Measurements from ENCODE around the gene RPS6KB2.
"Not testable (repeated sequence)": the region's sequence is repeated elsewhere in the genome, so short reads cannot be mapped to it uniquely, and the experiment has no call there.

The RPS6KB2 gene

DNA sequence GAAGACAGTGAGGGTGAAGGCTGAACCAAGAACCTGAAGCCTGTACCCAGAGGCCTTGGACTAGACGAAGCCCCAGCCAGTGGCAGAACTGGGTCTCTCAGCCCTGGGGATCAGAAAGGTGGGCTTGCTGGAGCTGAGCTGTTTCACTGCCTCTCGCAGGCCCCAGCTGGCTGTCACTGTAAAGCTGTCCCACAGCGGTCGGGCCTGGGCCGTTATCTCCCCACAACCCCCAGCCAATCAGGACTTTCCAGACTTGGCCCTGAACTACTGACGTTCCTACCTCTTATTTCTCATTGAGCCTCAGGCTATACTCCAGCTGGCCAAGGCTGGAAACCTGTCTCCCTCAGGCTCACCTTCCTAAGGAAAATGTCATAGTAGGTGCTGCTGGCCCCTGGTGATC, 30.8 kb upstream of the RPS6KB2 start:
- Histone ChIP-seq H3K27me3 (ENCODE audit: control insufficient read depth in 5 of 5, insufficient read depth in 4 of 5, low read length in 5 of 5) (no peaks in the 10 kb centered on the region), H3K9me3 (ENCODE audit: control insufficient read depth in 5 of 5, low read length in 5 of 5) (no peaks in the 10 kb centered on the region), H3K4me3 (ENCODE audit: low read depth in 1 of 5, low read length in 5 of 5) (no peak overlapping the region), H3K36me3 (ENCODE audit: control insufficient read depth in 5 of 5, insufficient read depth in 5 of 5, low read length in 5 of 5) (peaks cover 0 to 51% (median 30%) of the 10 kb centered on the region in 5 donors), H3K4me1 (ENCODE audit: control insufficient read depth in 5 of 5, insufficient read depth in 5 of 5, low read length in 5 of 5) (peaks cover 10 to 59% (median 54%) of the 10 kb centered on the region in 5 donors), H3K27ac (ENCODE audit: low read depth, low read length) (no peak overlapping the region), H3K9ac (ENCODE audit: low read length in 5 of 5) (peak overlapping the region in 1 of 5 donors; percentile 45)

DNA sequence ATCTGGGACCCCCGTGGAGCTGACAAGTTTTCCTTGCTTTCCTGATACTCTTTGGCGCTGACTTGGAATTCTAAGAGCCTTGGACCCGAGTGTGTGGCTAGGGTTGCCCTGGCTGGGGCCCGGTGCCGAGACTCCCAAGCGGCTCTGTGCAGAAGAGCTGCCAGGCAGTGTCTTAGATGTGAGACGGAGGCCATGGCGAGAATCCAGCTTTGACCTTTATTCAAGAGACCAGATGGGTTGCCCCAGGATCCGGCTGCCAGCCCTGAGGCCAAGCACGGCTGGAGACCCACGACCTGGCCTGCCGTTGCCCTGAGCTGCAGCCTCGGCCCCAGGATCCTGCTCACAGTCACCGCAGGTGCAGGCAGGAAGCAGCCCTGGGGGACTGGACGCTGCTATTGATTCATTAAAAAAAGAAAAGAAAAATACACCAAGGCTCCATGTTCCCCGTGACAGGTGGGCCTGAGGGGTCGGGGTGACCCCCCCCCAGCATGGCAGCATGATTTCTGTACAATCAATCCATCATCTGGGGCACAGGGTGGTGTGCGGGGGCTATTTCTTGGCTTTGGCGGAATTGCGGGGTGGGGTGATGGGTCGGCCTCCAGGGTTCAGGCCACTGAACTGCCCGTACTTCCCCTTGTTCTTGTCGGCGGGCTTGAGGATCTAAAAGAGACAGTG, 30.2 kb upstream of the RPS6KB2 start:
- H3K4me3 ChIP-seq (ENCODE audit: low read depth in 1 of 5, low read length in 5 of 5): no peak overlapping the region
- H3K27me3 ChIP-seq (ENCODE audit: control insufficient read depth in 5 of 5, insufficient read depth in 4 of 5, low read length in 5 of 5): no peaks in the 10 kb centered on the region
- no peaks in the 10 kb centered on the region for H3K9me3 ChIP-seq (ENCODE audit: control insufficient read depth in 5 of 5, low read length in 5 of 5)
- H3K4me1 ChIP-seq (ENCODE audit: control insufficient read depth in 5 of 5, insufficient read depth in 5 of 5, low read length in 5 of 5): peaks cover 10 to 57% (median 52%) of the 10 kb centered on the region in 5 donors
- H3K27ac ChIP-seq (ENCODE audit: low read depth, low read length): no peak overlapping the region
- H3K9ac ChIP-seq (ENCODE audit: low read length in 5 of 5): peak overlapping the region in 1 of 5 donors; percentile 2
- peaks cover 0 to 51% (median 30%) of the 10 kb centered on the region in 5 donors for H3K36me3 ChIP-seq (ENCODE audit: control insufficient read depth in 5 of 5, insufficient read depth in 5 of 5, low read length in 5 of 5)

DNA sequence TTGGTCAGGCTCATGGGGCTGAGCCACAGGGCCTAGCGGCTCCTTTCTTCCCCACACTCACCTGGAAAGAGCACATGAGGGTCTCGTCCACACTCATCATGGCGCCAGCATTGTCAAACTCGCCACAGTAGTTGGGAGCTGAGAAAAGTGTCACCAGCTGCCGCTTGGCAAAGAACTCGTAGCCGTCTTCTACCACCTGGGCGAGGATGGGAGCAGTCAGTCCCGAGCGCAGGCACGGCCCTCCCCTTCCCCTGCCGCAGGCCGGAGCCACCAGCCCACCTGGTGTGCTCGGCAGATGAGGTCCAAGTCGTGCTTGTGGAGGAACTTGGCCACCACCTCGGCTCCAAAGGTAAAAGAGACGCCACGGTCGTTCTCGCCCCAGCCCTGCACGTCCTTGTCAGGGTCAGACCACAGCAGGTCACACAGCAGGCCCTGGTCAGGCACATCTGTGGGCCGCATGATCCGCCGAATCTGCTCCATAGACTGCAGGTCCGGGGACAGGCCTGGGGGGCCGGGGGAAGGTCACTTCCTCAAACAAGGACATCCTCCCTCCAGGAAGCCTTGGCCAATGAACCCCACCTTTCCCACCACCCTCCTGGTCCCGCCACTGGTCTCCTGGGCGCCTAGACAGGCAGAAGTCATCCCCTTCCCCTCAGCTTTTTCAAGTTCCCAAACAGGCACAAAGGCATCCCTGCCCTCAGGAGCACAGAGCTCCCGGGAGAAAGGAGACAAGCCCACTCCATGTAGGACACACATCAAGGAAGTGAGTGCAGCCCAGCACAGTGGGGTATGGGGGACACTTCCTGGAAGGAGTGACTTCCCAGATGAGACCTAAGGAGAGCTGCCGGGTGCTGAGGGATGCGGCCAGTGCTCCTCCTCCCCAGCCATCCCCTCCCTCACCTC, 29.4 kb upstream of the RPS6KB2 start:
- Histone ChIP-seq H3K9me3 (ENCODE audit: control insufficient read depth in 5 of 5, low read length in 5 of 5) (no peaks in the 10 kb centered on the region), H3K4me1 (ENCODE audit: control insufficient read depth in 5 of 5, insufficient read depth in 5 of 5, low read length in 5 of 5) (peaks cover 9 to 54% (median 52%) of the 10 kb centered on the region in 5 donors), H3K27ac (ENCODE audit: low read depth, low read length) (no peak overlapping the region), H3K27me3 (ENCODE audit: control insufficient read depth in 5 of 5, insufficient read depth in 4 of 5, low read length in 5 of 5) (no peaks in the 10 kb centered on the region), H3K9ac (ENCODE audit: low read length in 5 of 5) (no peak overlapping the region), H3K36me3 (ENCODE audit: control insufficient read depth in 5 of 5, insufficient read depth in 5 of 5, low read length in 5 of 5) (peaks cover 0 to 48% (median 30%) of the 10 kb centered on the region in 5 donors), H3K4me3 (ENCODE audit: low read depth in 1 of 5, low read length in 5 of 5) (no peak overlapping the region)

DNA sequence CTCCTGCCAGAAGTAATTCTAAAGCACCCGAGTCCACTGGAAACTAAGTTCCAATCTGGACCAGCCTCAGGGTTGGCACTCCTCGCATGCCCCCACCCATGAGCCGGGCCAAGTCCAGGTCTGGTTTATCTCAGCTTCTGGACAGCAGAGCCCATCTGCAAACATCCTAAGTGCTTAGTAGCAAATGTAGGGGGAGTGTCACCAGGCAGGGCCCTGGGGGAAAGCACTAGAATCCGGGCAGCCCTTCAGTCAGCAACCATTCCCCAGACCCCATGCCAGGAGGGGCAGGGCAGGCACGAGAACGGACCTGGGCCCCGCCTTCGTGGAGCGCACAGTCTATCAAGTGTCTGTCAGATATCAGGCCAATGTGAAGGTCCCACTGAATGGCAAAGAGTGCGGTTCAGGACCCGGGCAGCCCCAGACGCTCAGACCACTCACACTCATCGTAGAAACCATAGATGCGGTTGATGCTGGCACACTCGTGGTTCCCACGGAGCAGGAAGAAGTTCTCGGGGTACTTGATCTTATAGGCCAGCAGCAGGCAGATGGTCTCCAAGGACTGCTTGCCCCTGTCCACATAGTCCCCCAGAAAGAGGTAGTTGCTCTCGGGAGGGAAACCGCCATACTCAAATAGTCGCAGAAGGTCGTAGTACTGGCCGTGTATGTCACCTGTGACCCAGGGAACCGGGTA, 27.9 kb upstream of the RPS6KB2 start:
- Histone ChIP-seq H3K9me3 (ENCODE audit: control insufficient read depth in 5 of 5, low read length in 5 of 5) (no peaks in the 10 kb centered on the region), H3K4me1 (ENCODE audit: control insufficient read depth in 5 of 5, insufficient read depth in 5 of 5, low read length in 5 of 5) (peaks cover 8 to 58% (median 52%) of the 10 kb centered on the region in 5 donors), H3K27me3 (ENCODE audit: control insufficient read depth in 5 of 5, insufficient read depth in 4 of 5, low read length in 5 of 5) (peaks cover 0 to 3% (median 0%) of the 10 kb centered on the region in 5 donors), H3K36me3 (ENCODE audit: control insufficient read depth in 5 of 5, insufficient read depth in 5 of 5, low read length in 5 of 5) (peaks cover 0 to 40% (median 28%) of the 10 kb centered on the region in 5 donors), H3K27ac (ENCODE audit: low read depth, low read length) (peak overlapping the region; percentile 69), H3K9ac (ENCODE audit: low read length in 5 of 5) (peak overlapping the region in 4 of 5 donors; percentile 84 to 93 (median 90)), H3K4me3 (ENCODE audit: low read depth in 1 of 5, low read length in 5 of 5) (peak overlapping the region; percentile 75 to 91 (median 82))

DNA sequence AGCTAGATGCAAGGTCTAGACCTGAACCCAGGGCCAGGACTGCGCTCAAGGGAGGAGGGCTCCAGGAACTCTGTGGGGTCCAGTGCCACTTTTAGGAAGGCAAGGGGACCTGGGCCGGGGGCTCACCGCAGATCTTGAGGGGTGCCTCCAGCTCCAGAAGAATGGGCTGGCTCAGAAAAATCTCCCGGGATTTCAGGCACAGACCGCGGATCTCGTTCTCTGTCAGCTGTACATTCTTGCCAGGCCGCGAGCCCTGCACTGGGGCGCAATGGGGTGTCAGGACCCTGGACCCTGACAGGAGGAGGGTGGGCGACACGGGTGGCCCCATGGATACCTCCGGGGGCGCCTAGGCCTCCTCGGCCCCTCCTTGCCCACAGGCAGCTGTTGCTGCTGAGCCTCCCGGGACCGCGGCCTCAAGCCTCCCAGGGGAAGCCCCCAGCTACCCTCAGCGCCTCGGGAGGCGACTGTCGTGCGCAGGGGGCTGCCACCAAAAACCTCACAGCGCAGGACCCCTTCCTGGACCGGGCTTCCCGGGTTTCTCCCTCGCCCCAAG, 27.3 kb upstream of the RPS6KB2 start:
- Histone ChIP-seq H3K4me3 (ENCODE audit: low read depth in 1 of 5, low read length in 5 of 5) (peak overlapping the region; percentile 75 to 91 (median 82)), H3K27ac (ENCODE audit: low read depth, low read length) (peak overlapping the region; percentile 69), H3K36me3 (ENCODE audit: control insufficient read depth in 5 of 5, insufficient read depth in 5 of 5, low read length in 5 of 5) (peaks cover 0 to 34% (median 26%) of the 10 kb centered on the region in 5 donors), H3K27me3 (ENCODE audit: control insufficient read depth in 5 of 5, insufficient read depth in 4 of 5, low read length in 5 of 5) (peaks cover 0 to 5% (median 0%) of the 10 kb centered on the region in 5 donors), H3K9me3 (ENCODE audit: control insufficient read depth in 5 of 5, low read length in 5 of 5) (no peaks in the 10 kb centered on the region), H3K9ac (ENCODE audit: low read length in 5 of 5) (peak overlapping the region in 4 of 5 donors; percentile 84 to 93 (median 90)), H3K4me1 (ENCODE audit: control insufficient read depth in 5 of 5, insufficient read depth in 5 of 5, low read length in 5 of 5) (peaks cover 8 to 58% (median 52%) of the 10 kb centered on the region in 5 donors)

DNA sequence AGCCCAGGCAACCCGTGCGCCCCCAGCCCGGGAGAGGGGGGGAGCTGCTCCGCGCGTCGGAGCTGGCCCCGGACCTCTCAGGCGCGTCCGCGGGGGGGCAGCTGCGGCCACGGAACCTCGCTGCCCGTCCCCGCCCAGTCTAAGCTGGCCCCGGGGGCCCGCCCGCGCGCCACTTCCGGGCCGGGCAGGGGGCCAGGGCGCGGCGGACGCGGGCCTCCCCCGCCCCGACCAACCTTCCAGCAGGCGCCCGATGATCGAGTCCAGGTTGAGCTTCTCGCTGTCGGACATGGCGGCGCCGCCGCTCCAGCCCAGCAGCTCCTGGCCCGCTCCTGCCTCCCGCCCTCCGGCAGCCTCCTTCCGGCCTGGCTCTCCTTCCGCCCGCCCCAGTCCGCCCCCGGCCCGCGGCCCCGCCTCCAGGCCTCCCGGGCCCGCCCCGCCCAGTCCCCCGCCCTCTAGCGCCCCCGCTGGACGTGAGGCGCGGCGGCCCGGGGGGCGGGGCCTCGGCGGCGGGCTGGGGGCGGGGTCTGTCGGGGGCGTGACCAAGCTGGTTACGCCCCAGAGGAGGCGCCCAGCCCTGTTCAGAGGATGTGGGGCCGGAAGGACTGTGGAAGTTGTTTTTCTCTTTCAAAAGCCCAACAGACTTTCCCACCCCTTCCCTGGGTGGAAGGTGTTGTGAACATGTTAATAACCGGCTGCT, 26.7 kb upstream of the RPS6KB2 start, which contains the start of gene PPP1CA:
PPP1CA (minus strand) TSS at position 364 of the 697 bp plus-strand sequence; CDS start at position 288, 76 bp downstream.
- H3K27me3 ChIP-seq (ENCODE audit: control insufficient read depth in 5 of 5, insufficient read depth in 4 of 5, low read length in 5 of 5): peaks cover 0 to 10% (median 2%) of the 10 kb centered on the region in 5 donors
- H3K4me1 ChIP-seq (ENCODE audit: control insufficient read depth in 5 of 5, insufficient read depth in 5 of 5, low read length in 5 of 5): peaks cover 8 to 56% (median 49%) of the 10 kb centered on the region in 5 donors
- H3K9ac ChIP-seq (ENCODE audit: low read length in 5 of 5): peak within 1 kb of the TSS in 4 of 5 donors; percentile 84 to 93 (median 90)
- no peaks in the 10 kb centered on the region for H3K9me3 ChIP-seq (ENCODE audit: control insufficient read depth in 5 of 5, low read length in 5 of 5)
- peaks cover 0 to 28% (median 25%) of the 10 kb centered on the region in 5 donors for H3K36me3 ChIP-seq (ENCODE audit: control insufficient read depth in 5 of 5, insufficient read depth in 5 of 5, low read length in 5 of 5)
- H3K4me3 ChIP-seq (ENCODE audit: low read depth in 1 of 5, low read length in 5 of 5): peak within 1 kb of the TSS; percentile 75 to 91 (median 82)
- peak within 1 kb of the TSS; percentile 69 for H3K27ac ChIP-seq (ENCODE audit: low read depth, low read length)

- peaks cover 8 to 51% (median 44%) of the 10 kb centered on the region in 5 donors for H3K4me1 ChIP-seq (ENCODE audit: control insufficient read depth in 5 of 5, insufficient read depth in 5 of 5, low read length in 5 of 5)
- H3K9ac ChIP-seq (ENCODE audit: low read length in 5 of 5): peak overlapping the region in 4 of 5 donors; percentile 33 to 62 (median 48)
- peaks cover 0 to 24% (median 23%) of the 10 kb centered on the region in 5 donors for H3K36me3 ChIP-seq (ENCODE audit: control insufficient read depth in 5 of 5, insufficient read depth in 5 of 5, low read length in 5 of 5)
- H3K27ac ChIP-seq (ENCODE audit: low read depth, low read length): peak overlapping the region; percentile 54
- H3K27me3 ChIP-seq (ENCODE audit: control insufficient read depth in 5 of 5, insufficient read depth in 4 of 5, low read length in 5 of 5): peaks cover 1 to 14% (median 5%) of the 10 kb centered on the region in 5 donors
- peak overlapping the region; percentile 57 to 74 (median 62) for H3K4me3 ChIP-seq (ENCODE audit: low read depth in 1 of 5, low read length in 5 of 5)
- not testable (repeated sequence) for H3K9me3 ChIP-seq (ENCODE audit: control insufficient read depth in 5 of 5, low read length in 5 of 5)
Measured at GRCh38 chr11:67402192-67402839, 26.0 kb upstream of the RPS6KB2 start.

DNA sequence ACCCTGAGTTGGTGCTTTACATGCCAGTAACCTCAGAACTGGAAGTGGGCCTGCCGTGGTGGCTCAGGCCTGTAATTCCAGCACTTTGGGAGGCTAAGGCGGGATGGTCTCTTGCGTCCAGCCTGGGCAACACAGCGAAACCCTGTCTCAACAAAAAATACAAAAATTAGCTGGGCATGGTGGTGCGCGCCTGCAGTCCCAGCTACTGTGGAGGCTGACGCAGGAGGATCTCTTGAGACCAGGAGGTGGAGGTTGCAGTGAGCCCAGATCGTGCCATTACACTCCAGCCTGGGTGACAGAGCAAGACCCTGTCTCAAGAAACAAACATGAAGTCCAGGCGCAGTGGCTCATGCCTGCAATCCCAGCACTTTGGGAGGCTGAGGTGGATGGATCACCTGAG, 25.2 kb upstream of the RPS6KB2 start:
- peaks cover 0 to 16% (median 15%) of the 10 kb centered on the region in 5 donors for H3K36me3 ChIP-seq (ENCODE audit: control insufficient read depth in 5 of 5, insufficient read depth in 5 of 5, low read length in 5 of 5)
- not testable (repeated sequence) for H3K9me3 ChIP-seq (ENCODE audit: control insufficient read depth in 5 of 5, low read length in 5 of 5); H3K27ac ChIP-seq (ENCODE audit: low read depth, low read length); H3K9ac ChIP-seq (ENCODE audit: low read length in 5 of 5); H3K4me3 ChIP-seq (ENCODE audit: low read depth in 1 of 5, low read length in 5 of 5)
- peaks cover 8 to 43% (median 37%) of the 10 kb centered on the region in 5 donors for H3K4me1 ChIP-seq (ENCODE audit: control insufficient read depth in 5 of 5, insufficient read depth in 5 of 5, low read length in 5 of 5)
- peaks cover 5 to 21% (median 9%) of the 10 kb centered on the region in 5 donors for H3K27me3 ChIP-seq (ENCODE audit: control insufficient read depth in 5 of 5, insufficient read depth in 4 of 5, low read length in 5 of 5)

Data from subcutaneous abdominal adipose tissue (tissue), 5 donors.